Uterus (tissue), 4 donors: ENCODE measurements around the gene USF2. TPM values are rescaled to one million over a fixed set of nuclear protein-coding genes. Genes with fewer than 3 reads are reported as not detected.

ENCODE experiments used
- DNase-seq, 2 donors: peaks; one replicate each; pipeline ENCODE4 v3.0.0-alpha.2; 2019 to 2020
- H3K27ac ChIP-seq, 2 donors: fragments of 200-600 bp; sonication (generic); 1 replicate in 1 of 2; 2 replicates in 1 of 2; pipeline ENCODE4 v1.5.1; 2016 to 2018
- H3K27me3 ChIP-seq, 2 donors: fragments of 200-600 bp; sonication (generic); one replicate each; pipeline ENCODE4 v1.5.1; 2018 to 2019; ENCODE audit warnings: control low read depth in 1 of 2
- H3K36me3 ChIP-seq, 2 donors: fragments of 200-600 bp; sonication (generic); one replicate each; pipeline ENCODE4 v1.5.1; 2019; ENCODE audit warnings: control low read depth in 1 of 2
- H3K4me1 ChIP-seq, 2 donors: fragments of 200-600 bp; sonication (generic); one replicate each; pipeline ENCODE4 v1.5.1; 2018 to 2019; ENCODE audit warnings: control low read depth in 1 of 2
- H3K4me3 ChIP-seq, 2 donors: fragments of 200-600 bp; sonication (generic); 1 replicate in 1 of 2; 2 replicates in 1 of 2; pipeline ENCODE4 v1.5.1; 2018 to 2019; ENCODE audit warnings: mild to moderate bottlenecking in 1 of 2
- H3K9me3 ChIP-seq, 2 donors: fragments of 200-600 bp; sonication (generic); one replicate each; pipeline ENCODE4 v1.5.1; 2019; ENCODE audit warnings: control low read depth in 1 of 2
- POLR2A ChIP-seq, 2 donors: fragments of 450-650 bp; IDR thresholded peaks; one replicate each; pipeline ENCODE4 v1.6.1; 2016; ENCODE audit warnings: antibody characterized with exemption in 2 of 2, mild to moderate bottlenecking in 1 of 2, moderate library complexity in 1 of 2
- intact Hi-C: fragments of 100-400 bp; cut with DNase I; formaldehyde crosslinking; loops from one replicate; pipeline ENCODE4 v1.15.1; 2023; ENCODE audit warnings: low total_unique reads
- total RNA-seq, 4 donors: library from RNA; depleted of rRNA in 3 of 4; stranded (reverse); fragments of >200 nt in 3 of 4; gene quantifications; one replicate each; pipeline versions ENCODE4 v1.1.0 to v1.2.4, GENCODE V29; 2014 to 2023
- TF ChIP-seq, protein P1 (sequence below), 4 experiments: fragments of 200-600 bp in 2 of 4; fragments of 450-650 bp in 2 of 4; sonication (generic) in 2 of 4; IDR thresholded peaks; one replicate each; pipeline ENCODE4 v1.5.1; 2016 to 2019; ENCODE audit warnings: antibody characterized with exemption in 4 of 4, mild to moderate bottlenecking in 2 of 4, moderate library complexity in 1 of 4
- donor health status: DM: yes; HTN: yes; CAD: no.

Gene USF2
- total RNA-seq, 4 donors from 2014 or later = 48.8 to 155 (median 87.5) TPM

DNA sequence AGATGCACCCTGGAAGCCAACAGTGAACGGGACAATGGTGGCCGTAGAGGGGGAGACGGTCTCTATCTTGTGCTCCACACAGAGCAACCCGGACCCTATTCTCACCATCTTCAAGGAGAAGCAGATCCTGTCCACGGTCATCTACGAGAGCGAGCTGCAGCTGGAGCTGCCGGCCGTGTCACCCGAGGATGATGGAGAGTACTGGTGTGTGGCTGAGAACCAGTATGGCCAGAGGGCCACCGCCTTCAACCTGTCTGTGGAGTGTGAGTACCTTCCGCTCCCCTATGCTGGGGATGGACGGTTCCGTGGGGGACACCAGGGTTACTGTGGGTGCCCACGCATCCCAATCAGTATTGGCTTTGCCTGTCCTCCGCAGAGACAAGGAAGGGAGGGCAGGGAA, 33.7 kb downstream of the USF2 start:
- H3K4me3 ChIP-seq = no peak overlapping the region
- no peaks in the 10 kb centered on the region for H3K36me3 ChIP-seq
- no peaks in the 10 kb centered on the region for H3K9me3 ChIP-seq
- no peak for DNase-seq
- no peak overlapping the region for H3K27ac ChIP-seq
- H3K27me3 ChIP-seq = peaks cover 0 to 8% of the 10 kb centered on the region in 2 donors
- intact Hi-C loops = no loop called here
- H3K4me1 ChIP-seq = no peaks in the 10 kb centered on the region
- TF ChIP-seq POLR2A (IDR thresholded peaks at IDR 0.05) = no peak
- TF ChIP-seq, protein P1, sequence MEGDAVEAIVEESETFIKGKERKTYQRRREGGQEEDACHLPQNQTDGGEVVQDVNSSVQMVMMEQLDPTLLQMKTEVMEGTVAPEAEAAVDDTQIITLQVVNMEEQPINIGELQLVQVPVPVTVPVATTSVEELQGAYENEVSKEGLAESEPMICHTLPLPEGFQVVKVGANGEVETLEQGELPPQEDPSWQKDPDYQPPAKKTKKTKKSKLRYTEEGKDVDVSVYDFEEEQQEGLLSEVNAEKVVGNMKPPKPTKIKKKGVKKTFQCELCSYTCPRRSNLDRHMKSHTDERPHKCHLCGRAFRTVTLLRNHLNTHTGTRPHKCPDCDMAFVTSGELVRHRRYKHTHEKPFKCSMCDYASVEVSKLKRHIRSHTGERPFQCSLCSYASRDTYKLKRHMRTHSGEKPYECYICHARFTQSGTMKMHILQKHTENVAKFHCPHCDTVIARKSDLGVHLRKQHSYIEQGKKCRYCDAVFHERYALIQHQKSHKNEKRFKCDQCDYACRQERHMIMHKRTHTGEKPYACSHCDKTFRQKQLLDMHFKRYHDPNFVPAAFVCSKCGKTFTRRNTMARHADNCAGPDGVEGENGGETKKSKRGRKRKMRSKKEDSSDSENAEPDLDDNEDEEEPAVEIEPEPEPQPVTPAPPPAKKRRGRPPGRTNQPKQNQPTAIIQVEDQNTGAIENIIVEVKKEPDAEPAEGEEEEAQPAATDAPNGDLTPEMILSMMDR (IDR thresholded peaks at IDR 0.05) = no peak

DNA sequence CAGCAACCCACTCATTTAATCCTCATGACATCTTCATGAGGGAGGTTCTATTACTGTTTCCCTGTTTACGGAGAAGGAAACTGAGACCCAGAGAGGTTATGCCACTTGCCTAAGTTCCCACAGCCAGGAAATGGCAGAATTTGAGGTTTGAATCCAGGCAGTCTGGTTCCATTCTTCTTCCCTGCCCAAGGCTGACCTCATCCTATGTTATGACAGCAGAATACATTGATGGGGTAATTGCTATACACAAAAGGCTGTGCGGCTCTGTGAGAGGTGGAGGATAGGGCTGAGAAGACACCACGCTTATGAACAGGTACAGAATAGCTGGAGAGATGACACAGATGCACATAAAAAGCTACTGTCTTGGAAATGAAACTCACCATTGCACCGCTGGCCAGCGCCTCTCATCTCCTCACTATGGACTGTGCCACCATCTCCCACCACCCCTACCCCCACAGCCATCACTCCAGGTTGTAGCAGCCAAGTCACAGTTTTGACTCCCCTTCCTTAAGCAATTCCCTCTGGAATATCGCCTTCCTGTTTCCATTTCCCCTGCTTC, 34.7 kb downstream of the USF2 start:
- TF ChIP-seq POLR2A (IDR thresholded peaks at IDR 0.05) = no peak
- TF ChIP-seq, protein P1 (IDR thresholded peaks at IDR 0.05) = no peak
- H3K4me1 ChIP-seq = no peaks in the 10 kb centered on the region
- intact Hi-C loops = no loop called here
- H3K27me3 ChIP-seq = peaks cover 0 to 8% of the 10 kb centered on the region in 2 donors
- no peaks in the 10 kb centered on the region for H3K36me3 ChIP-seq
- no peak overlapping the region for H3K4me3 ChIP-seq
- no peak for DNase-seq
- H3K27ac ChIP-seq = no peak overlapping the region
- no peaks in the 10 kb centered on the region for H3K9me3 ChIP-seq

DNA sequence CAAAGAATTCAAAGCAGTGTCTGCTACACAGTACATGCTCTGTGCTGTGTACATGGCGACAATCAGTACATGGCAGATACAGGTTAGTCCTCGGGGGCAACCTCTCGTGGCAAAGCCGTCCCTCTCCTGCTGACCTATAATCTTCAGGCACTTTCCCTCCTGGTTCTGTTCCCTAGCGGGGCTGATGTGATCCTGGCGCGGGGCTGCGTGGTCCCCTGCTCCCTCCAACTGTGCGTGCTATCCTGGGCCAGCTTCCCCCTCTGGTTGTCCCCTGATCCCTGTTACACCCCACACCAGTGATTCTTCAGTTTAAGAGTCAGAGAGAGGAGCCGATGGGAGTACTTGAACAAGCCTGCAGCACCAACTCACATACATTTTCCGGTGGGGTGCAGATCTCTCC, 35.3 kb downstream of the USF2 start:
- Histone ChIP-seq H3K27ac (no peak overlapping the region), H3K9me3 (no peaks in the 10 kb centered on the region), H3K4me3 (no peak overlapping the region), H3K36me3 (no peaks in the 10 kb centered on the region), H3K4me1 (no peaks in the 10 kb centered on the region), H3K27me3 (peaks cover 0 to 8% of the 10 kb centered on the region in 2 donors)
- no peak for DNase-seq
- TF ChIP-seq POLR2A (IDR thresholded peaks at IDR 0.05) = no peak
- TF ChIP-seq, protein P1 (IDR thresholded peaks at IDR 0.05) = no peak
- intact Hi-C loops = no loop called here

DNA sequence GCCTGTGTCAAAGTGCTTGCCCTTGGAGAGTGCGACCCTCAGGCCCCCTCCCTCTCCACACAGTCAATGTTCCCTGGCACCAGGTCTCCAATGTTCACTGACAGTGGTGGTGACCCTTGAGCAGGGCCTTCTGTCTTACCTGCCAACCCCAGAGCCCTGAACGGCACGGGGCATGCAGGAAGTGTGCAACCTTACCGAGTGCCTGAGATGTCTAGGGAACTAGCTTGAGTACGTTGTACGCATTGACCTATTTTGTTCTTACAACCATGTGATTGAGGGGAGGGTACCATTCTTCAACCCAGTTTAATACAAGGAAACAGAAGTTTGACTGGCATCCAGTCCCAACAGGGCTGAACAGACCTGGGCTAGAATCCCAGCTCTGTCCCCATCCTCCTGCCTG, 36.4 kb downstream of the USF2 start:
- no peak overlapping the region for H3K27ac ChIP-seq

DNA sequence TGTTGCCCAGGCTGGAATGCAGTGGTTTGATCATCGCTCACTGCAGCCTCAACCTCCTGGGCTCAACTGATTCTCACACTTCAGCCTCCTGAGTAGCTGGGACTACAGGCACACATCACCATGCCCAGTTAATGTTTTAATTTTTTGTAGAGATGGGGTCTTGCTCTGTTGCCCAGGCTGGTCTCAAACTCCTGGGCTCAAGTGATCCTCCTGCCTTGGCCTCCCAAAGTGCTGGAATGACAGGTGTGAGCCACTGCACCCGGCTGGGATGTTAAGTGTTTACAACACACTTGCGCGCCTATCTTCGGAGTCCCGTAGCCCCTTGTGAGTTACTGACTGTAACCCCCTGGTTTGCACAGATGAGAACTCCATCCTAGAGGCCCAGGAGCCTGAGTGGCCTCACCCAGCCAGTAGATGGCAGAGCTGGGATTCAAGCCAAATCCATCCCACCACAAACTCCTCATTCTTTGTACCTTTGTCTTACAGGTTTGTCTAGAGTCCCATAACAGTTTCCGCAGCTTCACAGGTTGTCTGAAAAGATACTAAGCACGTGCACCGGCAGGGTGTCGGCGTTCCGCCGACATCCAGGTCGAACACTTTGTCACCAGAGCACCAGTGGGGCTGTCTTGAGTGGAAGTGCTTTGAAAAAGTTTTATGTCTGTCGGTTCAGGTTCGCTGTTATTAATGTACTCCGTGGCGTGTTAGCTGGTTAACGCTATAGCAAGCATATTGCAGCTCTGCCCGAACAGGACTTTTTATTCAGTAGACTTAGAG, 37.9 kb downstream of the USF2 start:
- H3K36me3 ChIP-seq = no peaks in the 10 kb centered on the region
- no peaks in the 10 kb centered on the region for H3K9me3 ChIP-seq
- DNase-seq = no peak
- TF ChIP-seq, protein P1 (IDR thresholded peaks at IDR 0.05) = no peak
- no peak for TF ChIP-seq POLR2A (IDR thresholded peaks at IDR 0.05)
- intact Hi-C loops = no loop called here
- H3K4me3 ChIP-seq = no peak overlapping the region
- no peak overlapping the region for H3K27ac ChIP-seq
- no peaks in the 10 kb centered on the region for H3K4me1 ChIP-seq
- no peaks in the 10 kb centered on the region for H3K27me3 ChIP-seq

More for the DNA sequence above, 36.4 kb downstream of the USF2 start:
- no peaks in the 10 kb centered on the region for H3K4me1 ChIP-seq
- H3K27me3 ChIP-seq = peaks cover 0 to 5% of the 10 kb centered on the region in 2 donors
- intact Hi-C loops = no loop called here
- no peak for TF ChIP-seq POLR2A (IDR thresholded peaks at IDR 0.05)
- TF ChIP-seq, protein P1 (IDR thresholded peaks at IDR 0.05) = no peak
- H3K36me3 ChIP-seq = no peaks in the 10 kb centered on the region
- no peak overlapping the region for H3K4me3 ChIP-seq
- DNase-seq = no peak
- H3K9me3 ChIP-seq = no peaks in the 10 kb centered on the region
